Gastrocnemius medialis (tissue), 4 donors: ENCODE measurements around the gene IL2RA.

Experiments used
- CTCF ChIP-seq, 5 experiments: fragments of 450-650 bp in 3 of 5; fragments of 200-600 bp in 2 of 5; sonication (generic) in 2 of 5; IDR thresholded peaks in 4 of 5; conservative IDR thresholded peaks in 1 of 5; 1 replicate in 4 of 5; 2 replicates in 1 of 5; pipeline ENCODE4 v1.5.1; 2016 to 2019; ENCODE audit warnings: antibody characterized with exemption in 5 of 5, mild to moderate bottlenecking in 3 of 5, moderate library complexity in 3 of 5
- POLR2A ChIP-seq, 2 donors: fragments of 450-650 bp; IDR thresholded peaks; one replicate each; pipeline ENCODE4 v1.6.1; 2017; ENCODE audit warnings: antibody characterized with exemption in 2 of 2, mild to moderate bottlenecking in 2 of 2, moderate library complexity in 2 of 2

- no peak for TF ChIP-seq CTCF (IDR thresholded peaks at IDR 0.05 in 4 of 5, conservative IDR thresholded peaks at IDR 0.05 in 1 of 5)
- TF ChIP-seq POLR2A (IDR thresholded peaks at IDR 0.05): no peak
These were observed 50.6 kb downstream of the IL2RA start for GRCh38 chr10:6011558-6011957.
